HCT116 (cell line): ENCODE data around the gene GAGE12G.
"Not testable (repeated sequence)": the region's sequence is repeated elsewhere in the genome, so short reads cannot be mapped to it uniquely, and the experiment has no call there.

ENCODE experiments used
- EGR1 ChIP-seq: IDR thresholded peaks from 2 replicates; pipeline ENCODE4 v1.6.1; 2012; ENCODE audit warnings: low read depth
- ELF1 ChIP-seq: IDR thresholded peaks from 2 replicates; pipeline ENCODE4 v1.6.1; 2012; ENCODE audit warnings: low read depth, borderline replicate concordance
- EZH2 ChIP-seq: fragments of 200-600 bp; sonication (generic); IDR thresholded peaks from 2 replicates; pipeline ENCODE4 v1.6.1; 2017; ENCODE audit warnings: antibody characterized with exemption, mixed run types
- JUND ChIP-seq: IDR thresholded peaks from 2 replicates; pipeline ENCODE4 v1.6.1; 2012
- POLR2A ChIP-seq: IDR thresholded peaks from 2 replicates; pipeline ENCODE4 v1.7.0; 2011; ENCODE audit warnings: borderline replicate concordance; ENCODE audit not compliant: insufficient read depth, insufficient read length; ENCODE audit errors: extremely low read depth
- POLR2AphosphoS5 ChIP-seq: IDR thresholded peaks from 2 replicates; pipeline ENCODE4 v1.6.1; 2011; ENCODE audit warnings: mild to moderate bottlenecking, low read depth, low read length, moderate library complexity
- SP1 ChIP-seq: IDR thresholded peaks from 2 replicates; pipeline ENCODE4 v1.6.1; 2012; ENCODE audit warnings: low read depth
- YY1 ChIP-seq: IDR thresholded peaks from 2 replicates; pipeline ENCODE4 v1.6.1; 2011; ENCODE audit warnings: low read length, low read depth, moderate library complexity, mild to moderate bottlenecking; ENCODE audit not compliant: insufficient replicate concordance; ENCODE audit errors: extremely low read depth
- ZNF274 ChIP-seq: fragments of 200-500 bp; sonication (Bioruptor generic); IDR thresholded peaks from 2 replicates; pipeline ENCODE4 v1.6.1; 2014; ENCODE audit warnings: mild to moderate bottlenecking, low read depth, low read length, inconsistent platforms
- TF ChIP-seq, protein P1 (sequence below), 3 experiments: fragments of 200-600 bp in 1 of 3; sonication (generic) in 1 of 3; IDR thresholded peaks in 2 of 3; conservative IDR thresholded peaks in 1 of 3; 2 replicates each; pipeline ENCODE4 v1.5.1; 2012 to 2017; ENCODE audit warnings: low read depth in 2 of 3, low read length in 2 of 3, antibody characterized with exemption in 1 of 3, borderline replicate concordance in 1 of 3, control low read depth in 1 of 3, mild to moderate bottlenecking in 1 of 3, mixed read lengths in 1 of 3, mixed run types in 1 of 3, moderate library complexity in 1 of 3; ENCODE audit not compliant: insufficient read depth in 1 of 3

DNA sequence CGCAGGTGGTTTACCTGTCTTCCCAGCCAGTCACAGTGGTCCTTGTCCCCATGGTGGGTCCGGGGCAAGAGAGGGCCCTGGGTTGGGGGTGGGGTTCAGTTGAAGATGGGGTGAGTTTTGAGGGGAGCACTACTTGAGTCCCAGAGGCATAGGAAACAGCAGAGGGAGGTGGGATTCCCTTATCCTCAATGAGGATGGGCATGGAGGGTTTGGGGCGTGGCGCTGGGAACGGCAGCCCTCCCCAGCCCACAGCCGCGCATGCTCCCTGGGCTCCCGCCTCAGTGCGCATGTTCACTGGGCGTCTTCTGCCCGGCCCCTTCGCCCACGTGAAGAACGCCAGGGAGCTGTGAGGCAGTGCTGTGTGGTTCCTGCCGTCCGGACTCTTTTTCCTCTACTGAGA lies at the start of gene GAGE12G:
- TF ChIP-seq POLR2AphosphoS5, YY1, EZH2, JUND, EGR1, POLR2A, SP1, ZNF274, ELF1: not testable (repeated sequence)
- TF ChIP-seq, protein P1, sequence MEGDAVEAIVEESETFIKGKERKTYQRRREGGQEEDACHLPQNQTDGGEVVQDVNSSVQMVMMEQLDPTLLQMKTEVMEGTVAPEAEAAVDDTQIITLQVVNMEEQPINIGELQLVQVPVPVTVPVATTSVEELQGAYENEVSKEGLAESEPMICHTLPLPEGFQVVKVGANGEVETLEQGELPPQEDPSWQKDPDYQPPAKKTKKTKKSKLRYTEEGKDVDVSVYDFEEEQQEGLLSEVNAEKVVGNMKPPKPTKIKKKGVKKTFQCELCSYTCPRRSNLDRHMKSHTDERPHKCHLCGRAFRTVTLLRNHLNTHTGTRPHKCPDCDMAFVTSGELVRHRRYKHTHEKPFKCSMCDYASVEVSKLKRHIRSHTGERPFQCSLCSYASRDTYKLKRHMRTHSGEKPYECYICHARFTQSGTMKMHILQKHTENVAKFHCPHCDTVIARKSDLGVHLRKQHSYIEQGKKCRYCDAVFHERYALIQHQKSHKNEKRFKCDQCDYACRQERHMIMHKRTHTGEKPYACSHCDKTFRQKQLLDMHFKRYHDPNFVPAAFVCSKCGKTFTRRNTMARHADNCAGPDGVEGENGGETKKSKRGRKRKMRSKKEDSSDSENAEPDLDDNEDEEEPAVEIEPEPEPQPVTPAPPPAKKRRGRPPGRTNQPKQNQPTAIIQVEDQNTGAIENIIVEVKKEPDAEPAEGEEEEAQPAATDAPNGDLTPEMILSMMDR (IDR thresholded peaks at IDR 0.05 in 2 of 3, conservative IDR thresholded peaks at IDR 0.05 in 1 of 3; ENCODE audit: borderline replicate concordance in 1 of 3, insufficient read depth in 1 of 3, low read depth in 2 of 3, low read length in 2 of 3): not testable (repeated sequence)
